K562 (cell line): ENCODE results near the gene S1PR1. TPM values are rescaled to one million over a fixed set of nuclear protein-coding genes. Genes with fewer than 3 reads are reported as not detected.

Source experiments
- CREB1 ChIP-seq, 2 experiments: sonication (generic) in 1 of 2; formaldehyde crosslinking in 1 of 2; IDR thresholded peaks; 2 replicates each; pipeline versions ENCODE4 v1.6.1 to v1.8.0; 2012 to 2022; ENCODE audit warnings: inconsistent platforms in 1 of 2, mild to moderate bottlenecking in 1 of 2, missing genetic modification reagents in 1 of 2, moderate library complexity in 1 of 2
- DPF2 ChIP-seq: fragments of 450-650 bp; IDR thresholded peaks from 2 replicates; pipeline ENCODE4 v1.6.1; 2016
- ELF1 ChIP-seq: fragments of 200-800 bp; sonication (Bioruptor generic); IDR thresholded peaks from 2 replicates; pipeline ENCODE4 v1.6.1; 2016; ENCODE audit warnings: missing genetic modification characterization, missing compliant biosample characterization
- EP400 ChIP-seq: fragments of 450-650 bp; IDR thresholded peaks from 2 replicates; pipeline ENCODE4 v1.6.1; 2017; ENCODE audit warnings: antibody characterized with exemption, mild to moderate bottlenecking, moderate library complexity
- GTF2B ChIP-seq: IDR thresholded peaks from 2 replicates; pipeline ENCODE4 v1.6.1; 2011; ENCODE audit not compliant: insufficient read length; ENCODE audit errors: extremely low read depth
- HDAC3 ChIP-seq: fragments of 450-650 bp; IDR thresholded peaks from 2 replicates; pipeline ENCODE4 v1.6.1; 2018; ENCODE audit warnings: borderline replicate concordance, mild to moderate bottlenecking, moderate library complexity; ENCODE audit not compliant: partially characterized antibody
- KLF16 ChIP-seq: IDR thresholded peaks from 2 replicates; pipeline ENCODE4 v1.6.1; 2016; ENCODE audit warnings: antibody characterized with exemption
- MYC ChIP-seq, 2 experiments: fragments of 250-450 bp in 1 of 2; sonication (Bioruptor Pico) in 1 of 2; IDR thresholded peaks; 2 replicates each; pipeline versions ENCODE4 v1.5.1 to v1.6.1; 2012 to 2021; ENCODE audit warnings: low read depth in 2 of 2, borderline replicate concordance in 1 of 2, improper control_type of control experiment in 1 of 2, low read length in 1 of 2, mild to moderate bottlenecking in 1 of 2, moderate library complexity in 1 of 2
- PREB ChIP-seq: sonication (generic); formaldehyde crosslinking; IDR thresholded peaks from 2 replicates; pipeline ENCODE4 v1.8.1; 2023; ENCODE audit warnings: mild to moderate bottlenecking, missing genetic modification reagents
- SREBF2 ChIP-seq: sonication (generic); formaldehyde crosslinking; IDR thresholded peaks from 2 replicates; pipeline ENCODE4 v1.4.0; 2020; ENCODE audit warnings: mild to moderate bottlenecking, missing genetic modification reagents
- TCF3 ChIP-seq: sonication (generic); formaldehyde crosslinking; IDR thresholded peaks from 2 replicates; pipeline ENCODE4 v1.4.0; 2020; ENCODE audit warnings: mild to moderate bottlenecking, missing genetic modification reagents
- ZMIZ1 ChIP-seq, 2 experiments: fragments of 150-350 bp in 1 of 2; IDR thresholded peaks; 2 replicates each; pipeline ENCODE4 v1.6.1; 2012 to 2016; ENCODE audit warnings: low read depth in 2 of 2, low read length in 2 of 2, mild to moderate bottlenecking in 1 of 2, moderate library complexity in 1 of 2
- ZNF785 ChIP-seq: fragments of 250-450 bp; sonication (Bioruptor Pico); IDR thresholded peaks from 2 replicates; pipeline ENCODE4 v1.4.0; 2020; ENCODE audit warnings: mild to moderate bottlenecking
- polyA plus RNA-seq, 8 experiments: library from polyadenylated mRNA; depleted of rRNA in 4 of 8; stranded (reverse) in 5 of 8; unstranded in 3 of 8; fragments of >200 nt; fragmentation: Nextera tagmentation in 2 of 8; fragmentation: Illumina TruSeq in 1 of 8; extraction: Ambion mirVana in 2 of 8; extraction: Trizol in 1 of 8; gene quantifications; 2 replicates each; pipeline versions ENCODE4 v1.2.1 to v1.2.3, GENCODE V29; 2011 to 2014; ENCODE audit warnings: inconsistent platforms in 1 of 8, missing spikeins in 1 of 8
- total RNA-seq, 7 experiments: library from RNA; depleted of rRNA in 6 of 7; stranded (reverse); fragments of >200 nt in 6 of 7; fragmentation: Illumina TruSeq in 2 of 7; extraction: Trizol in 2 of 7; gene quantifications; 2 replicates each; pipeline versions ENCODE4 v1.2.1 to v1.2.3, GENCODE V29; 2011 to 2021; ENCODE audit warnings: low replicate concordance in 1 of 7
- TF ChIP-seq, protein P1 (sequence below), 2 experiments: fragments of 450-650 bp; IDR thresholded peaks; 2 replicates each; pipeline ENCODE4 v1.6.1; 2016; ENCODE audit warnings: mild to moderate bottlenecking in 2 of 2, borderline replicate concordance in 1 of 2, low read depth in 1 of 2, moderate library complexity in 1 of 2

S1PR1 gene
- total and polyA plus RNA-seq, 9 of the 15 experiments (the other 6 are each of a cell fraction or from before 2014, with no cell fraction given), result 0.22 to 1.2 (median 0.43) TPM

- TF ChIP-seq CREB1 (IDR thresholded peaks at IDR 0.05) (0 out of 2 replicates have a peak, but pooled peaks have one; percentile 17), CREB1 (CRISPR knock-in tag; IDR thresholded peaks at IDR 0.05) (no peak), ZMIZ1 (IDR thresholded peaks at IDR 0.05; ENCODE audit: low read depth in 2 of 2, low read length in 2 of 2) (peak in 1 of 2 experiments; percentile 85; a peak in 2 of 4 replicates), KLF16 (peak; percentile 94), ELF1 (tag) (peak; percentile 41; the same call in 1 of the 2 replicates), GTF2B (no peak), ZNF785 (CRISPR knock-in tag) (no peak), HDAC3 (peak; percentile 58), MYC (IDR thresholded peaks at IDR 0.05; ENCODE audit: low read depth, low read length) (0 out of 2 replicates have a peak, but pooled peaks have one; percentile 30), MYC (CRISPR knock-in tag; IDR thresholded peaks at IDR 0.05; ENCODE audit: borderline replicate concordance, low read depth) (no peak), EP400 (no peak), SREBF2 (no peak), DPF2 (peak; percentile 83), TCF3 (CRISPR knock-in tag) (peak; percentile 96), PREB (CRISPR knock-in tag) (no peak)
- TF ChIP-seq, protein P1, sequence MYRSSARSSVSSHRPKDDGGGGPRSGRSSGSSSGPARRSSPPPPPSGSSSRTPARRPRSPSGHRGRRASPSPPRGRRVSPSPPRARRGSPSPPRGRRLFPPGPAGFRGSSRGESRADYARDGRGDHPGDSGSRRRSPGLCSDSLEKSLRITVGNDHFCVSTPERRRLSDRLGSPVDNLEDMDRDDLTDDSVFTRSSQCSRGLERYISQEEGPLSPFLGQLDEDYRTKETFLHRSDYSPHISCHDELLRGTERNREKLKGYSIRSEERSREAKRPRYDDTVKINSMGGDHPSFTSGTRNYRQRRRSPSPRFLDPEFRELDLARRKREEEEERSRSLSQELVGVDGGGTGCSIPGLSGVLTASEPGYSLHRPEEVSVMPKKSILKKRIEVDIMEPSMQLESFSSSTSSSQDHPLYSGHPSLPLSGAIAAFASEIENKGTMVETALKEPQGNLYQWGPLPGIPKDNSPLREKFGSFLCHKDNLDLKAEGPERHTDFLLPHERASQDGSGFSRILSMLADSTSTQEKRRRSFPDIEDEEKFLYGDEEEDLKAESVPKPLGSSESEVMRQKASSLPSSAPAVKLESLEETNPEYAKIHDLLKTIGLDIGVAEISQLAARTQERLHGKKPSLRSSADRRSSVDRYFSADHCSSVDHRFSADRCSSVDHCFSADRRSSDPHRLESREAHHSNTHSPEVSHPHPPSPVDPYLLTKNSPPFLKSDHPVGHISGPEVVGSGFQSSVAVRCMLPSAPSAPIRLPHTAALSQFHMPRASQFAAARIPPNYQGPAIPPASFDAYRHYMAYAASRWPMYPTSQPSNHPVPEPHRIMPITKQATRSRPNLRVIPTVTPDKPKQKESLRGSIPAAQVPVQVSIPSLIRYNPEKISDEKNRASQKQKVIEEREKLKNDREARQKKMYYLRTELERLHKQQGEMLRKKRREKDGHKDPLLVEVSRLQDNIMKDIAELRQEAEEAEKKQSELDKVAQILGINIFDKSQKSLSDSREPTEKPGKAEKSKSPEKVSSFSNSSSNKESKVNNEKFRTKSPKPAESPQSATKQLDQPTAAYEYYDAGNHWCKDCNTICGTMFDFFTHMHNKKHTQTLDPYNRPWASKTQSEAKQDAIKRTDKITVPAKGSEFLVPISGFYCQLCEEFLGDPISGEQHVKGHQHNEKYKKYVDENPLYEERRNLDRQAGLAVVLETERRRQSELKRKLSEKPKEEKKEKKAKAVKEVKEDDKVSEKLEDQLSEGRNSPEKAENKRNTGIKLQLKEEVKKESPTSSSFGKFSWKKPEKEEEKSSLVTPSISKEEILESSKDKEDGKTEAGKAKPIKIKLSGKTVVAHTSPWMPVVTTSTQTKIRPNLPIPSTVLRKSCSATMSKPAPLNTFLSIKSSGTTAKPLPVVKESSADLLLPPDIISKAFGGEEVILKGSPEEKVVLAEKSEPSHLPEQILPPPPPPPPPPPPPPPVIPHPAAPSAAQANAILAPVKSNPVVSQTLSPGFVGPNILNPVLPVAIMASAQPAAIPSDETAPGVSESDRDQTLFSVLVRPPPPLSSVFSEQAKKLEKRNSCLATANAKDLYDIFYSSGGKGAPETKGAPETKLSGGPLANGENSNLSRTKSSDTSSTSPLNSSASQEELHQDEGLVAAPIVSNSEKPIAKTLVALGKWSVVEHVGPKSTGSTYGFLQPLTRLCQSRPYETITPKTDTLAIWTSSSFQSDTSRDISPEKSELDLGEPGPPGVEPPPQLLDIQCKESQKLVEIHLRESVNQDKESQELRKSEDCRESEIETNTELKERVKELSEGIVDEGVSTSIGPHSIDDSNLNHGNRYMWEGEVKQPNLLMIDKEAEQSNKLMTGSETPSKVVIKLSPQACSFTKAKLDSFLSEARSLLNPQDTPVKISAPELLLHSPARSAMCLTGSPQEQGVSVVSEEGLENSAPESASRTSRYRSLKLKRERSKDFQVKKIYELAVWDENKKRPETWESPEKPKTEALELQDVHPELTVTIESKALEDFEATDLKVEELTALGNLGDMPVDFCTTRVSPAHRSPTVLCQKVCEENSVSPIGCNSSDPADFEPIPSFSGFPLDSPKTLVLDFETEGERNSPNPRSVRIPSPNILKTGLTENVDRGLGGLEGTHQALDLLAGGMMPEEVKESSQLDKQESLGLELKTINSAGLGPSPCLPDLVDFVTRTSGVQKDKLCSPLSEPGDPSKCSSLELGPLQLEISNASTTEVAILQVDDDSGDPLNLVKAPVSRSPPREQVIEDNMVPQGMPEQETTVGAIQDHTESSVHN (IDR thresholded peaks at IDR 0.05; ENCODE audit: borderline replicate concordance in 1 of 2, low read depth in 1 of 2), result no peak
Measured at GRCh38 chr1:101283443-101283842, 46.6 kb downstream of the S1PR1 start (continued).
